ENCODE results near the gene WSB2.

WSB2 gene

GRCh38 chr12:118064608-118065007, 3.6 kb upstream of the WSB2 start:
- in situ Hi-C loops (cut with HindIII; ENCODE audit: low pct_ligation_motif_present, low pct_unique_long_range_greater_than_20kb, low sequenced_read_pairs), result no loop called here
- peak; percentile 42 for DNase-seq

- in situ Hi-C loops (cut with HindIII; ENCODE audit: low pct_ligation_motif_present, low pct_unique_long_range_greater_than_20kb, low sequenced_read_pairs), result no loop called here
- no peak for DNase-seq
These were observed 2.8 kb upstream of the WSB2 start for GRCh38 chr12:118063576-118064391.

- in situ Hi-C loops (cut with HindIII; ENCODE audit: low pct_ligation_motif_present, low pct_unique_long_range_greater_than_20kb, low sequenced_read_pairs), result no loop called here
- peak; percentile 81 for DNase-seq
These were observed 1.2 kb upstream of the WSB2 start for GRCh38 chr12:118061873-118062843.

- peak; percentile 64 for DNase-seq
- in situ Hi-C loops (cut with HindIII; ENCODE audit: low pct_ligation_motif_present, low pct_unique_long_range_greater_than_20kb, low sequenced_read_pairs), result no loop called here
These were observed 523 bp downstream of the WSB2 start for GRCh38 chr12:118060301-118061010.

GRCh38 chr12:118059341-118060191, 1.4 kb downstream of the WSB2 start:
- in situ Hi-C loops (cut with HindIII; ENCODE audit: low pct_ligation_motif_present, low pct_unique_long_range_greater_than_20kb, low sequenced_read_pairs), result no loop called here
- DNase-seq, result peak; percentile 16

GRCh38 chr12:118058881-118059280, 2.1 kb downstream of the WSB2 start:
- DNase-seq, result no peak

GRCh38 chr12:118058227-118058626, 2.8 kb downstream of the WSB2 start:
- no peak for DNase-seq
- in situ Hi-C loops (cut with HindIII; ENCODE audit: low pct_ligation_motif_present, low pct_unique_long_range_greater_than_20kb, low sequenced_read_pairs), result no loop called here

More at GRCh38 chr12:118058881-118059280, 2.1 kb downstream of the WSB2 start:
- in situ Hi-C loops (cut with HindIII; ENCODE audit: low pct_ligation_motif_present, low pct_unique_long_range_greater_than_20kb, low sequenced_read_pairs), result no loop called here

- in situ Hi-C loops (cut with HindIII; ENCODE audit: low pct_ligation_motif_present, low pct_unique_long_range_greater_than_20kb, low sequenced_read_pairs), result no loop called here
- no peak for DNase-seq
These were observed 4.9 kb downstream of the WSB2 start for GRCh38 chr12:118055865-118056773.

- in situ Hi-C loops (cut with HindIII; ENCODE audit: low pct_ligation_motif_present, low pct_unique_long_range_greater_than_20kb, low sequenced_read_pairs), result no loop called here
- peak; percentile 92 for DNase-seq
These were observed 5.8 kb downstream of the WSB2 start for GRCh38 chr12:118055144-118055557.

GRCh38 chr12:118053071-118053985, 7.7 kb downstream of the WSB2 start:
- in situ Hi-C loops (cut with HindIII; ENCODE audit: low pct_ligation_motif_present, low pct_unique_long_range_greater_than_20kb, low sequenced_read_pairs), result no loop called here
- DNase-seq, result peak; percentile 43

- DNase-seq, result peak; percentile 99
- in situ Hi-C loops (cut with HindIII; ENCODE audit: low pct_ligation_motif_present, low pct_unique_long_range_greater_than_20kb, low sequenced_read_pairs), result no loop called here
These were observed 8.5 kb downstream of the WSB2 start for GRCh38 chr12:118052324-118053070.

- in situ Hi-C loops (cut with HindIII; ENCODE audit: low pct_ligation_motif_present, low pct_unique_long_range_greater_than_20kb, low sequenced_read_pairs), result no loop called here
These were observed 9.7 kb downstream of the WSB2 start for GRCh38 chr12:118050972-118051910.

GRCh38 chr12:118046430-118046829, 14.5 kb downstream of the WSB2 start:
- in situ Hi-C loops (cut with HindIII; ENCODE audit: low pct_ligation_motif_present, low pct_unique_long_range_greater_than_20kb, low sequenced_read_pairs), result loop anchor here (25.0 kb wide), 1 partner anchor 184 kb away; no protein-coding TSS in a partner anchor
- DNase-seq, result no peak

More at GRCh38 chr12:118050972-118051910, 9.7 kb downstream of the WSB2 start:
- no peak for DNase-seq

- DNase-seq, result no peak
- in situ Hi-C loops (cut with HindIII; ENCODE audit: low pct_ligation_motif_present, low pct_unique_long_range_greater_than_20kb, low sequenced_read_pairs), result loop anchor here (25.0 kb wide), 1 partner anchor 182 kb away; no protein-coding TSS in a partner anchor
These were observed 16.4 kb downstream of the WSB2 start for GRCh38 chr12:118044577-118044976.

All from ACHN (cell line).